ENCODE results near the gene TMOD2. TPM values are rescaled to one million over a fixed set of nuclear protein-coding genes. Genes with fewer than 3 reads are reported as not detected.

TMOD2 gene
- total and polyA plus RNA-seq, 8 donors, result 5.2 to 11.3 (median 6.7) TPM

- ATAC-seq (peak; percentile 81), DNase-seq (no peak)
- Histone ChIP-seq H3K9me3 (no peaks in the 10 kb centered on the region), H3K4me3 (no peak overlapping the region), H3K27me3 (no peaks in the 10 kb centered on the region), H3K27ac (no peak overlapping the region), H3K4me1 (peaks cover 8 to 31% of the 10 kb centered on the region in 2 donors), H3K36me3 (no peaks in the 10 kb centered on the region)
- intact Hi-C loops (cut with DNase I), result no loop called here
- TF ChIP-seq CTCF (IDR thresholded peaks at IDR 0.05), result no peak
Measured at GRCh38 chr15:51726302-51727073, 24.9 kb upstream of the TMOD2 start.

GRCh38 chr15:51727141-51727897 is 24.1 kb upstream of the TMOD2 start:
- Histone ChIP-seq H3K27me3 (no peaks in the 10 kb centered on the region), H3K4me3 (no peak overlapping the region), H3K27ac (no peak overlapping the region), H3K4me1 (peaks cover 10 to 40% of the 10 kb centered on the region in 2 donors), H3K36me3 (no peaks in the 10 kb centered on the region), H3K9me3 (no peaks in the 10 kb centered on the region)
- no peak for ATAC-seq
- DNase-seq, result no peak
- no peak for TF ChIP-seq CTCF (IDR thresholded peaks at IDR 0.05)
- intact Hi-C loops (cut with DNase I), result no loop called here

GRCh38 chr15:51731549-51732267 is 19.7 kb upstream of the TMOD2 start:
- Histone ChIP-seq H3K4me3 (peak overlapping the region; percentile 23 to 38), H3K4me1 (peaks cover 15 to 65% of the 10 kb centered on the region in 2 donors), H3K36me3 (no peaks in the 10 kb centered on the region), H3K27ac (peak overlapping the region; percentile 83 to 93), H3K27me3 (no peaks in the 10 kb centered on the region), H3K9me3 (no peaks in the 10 kb centered on the region)
- DNase-seq, result peak in 1 of 4 donors; percentile 35
- intact Hi-C loops (cut with DNase I), result no loop called here
- no peak for TF ChIP-seq CTCF (IDR thresholded peaks at IDR 0.05)
- peak; percentile 88 for ATAC-seq

GRCh38 chr15:51732646-51733045 is 18.8 kb upstream of the TMOD2 start:
- no peak for DNase-seq
- TF ChIP-seq CTCF (IDR thresholded peaks at IDR 0.05), result no peak
- no peak for ATAC-seq
- H3K4me3 ChIP-seq, result no peak overlapping the region
- no peaks in the 10 kb centered on the region for H3K36me3 ChIP-seq
- intact Hi-C loops (cut with DNase I), result no loop called here
- H3K27me3 ChIP-seq, result no peaks in the 10 kb centered on the region
- H3K4me1 ChIP-seq, result peaks cover 15 to 57% of the 10 kb centered on the region in 2 donors
- H3K27ac ChIP-seq, result peak overlapping the region; percentile 83 to 93
- H3K9me3 ChIP-seq, result no peaks in the 10 kb centered on the region

Data from left lung (tissue), 10 donors.